ENCODE measurements around the gene USP5.

GRCh38 chr12:6909421-6910145 is 57.6 kb downstream of the USP5 start:
- no peak for TF ChIP-seq CTCF (conservative IDR thresholded peaks at IDR 0.05; ENCODE audit: low read depth, low read length)
- no peak for TF ChIP-seq EZH2phosphoT487 (IDR thresholded peaks at IDR 0.05; ENCODE audit: borderline replicate concordance, low read length)
- no peak for TF ChIP-seq EZH2 (IDR thresholded peaks at IDR 0.05; ENCODE audit: low read length, unreplicated experiment)

Measured in PC-3 (cell line).